Stimulated activated naive CD8-positive, alpha-beta T cell treated with anti-CD3 and anti-CD28 coated beads, Interleukin-15, amount 100 ng/mL, for 72 hours (primary cell): Measurements from ENCODE around the gene PLPPR3.
"Not testable (repeated sequence)": the region's sequence is repeated elsewhere in the genome, so short reads cannot be mapped to it uniquely, and the experiment has no call there.

ENCODE experiments used
- ATAC-seq: fragments of 150-1000 bp; cut with Tn5 transposase; 2 replicates; pipeline ENCODE4 v1.10.0; 2021; ENCODE audit warnings: mild to moderate bottlenecking, moderate library complexity
- DNase-seq, 2 donors: peaks; one replicate each; pipeline ENCODE4 v3.0.0; 2021 to 2022
- H3K27ac Mint-ChIP-seq, 2 donors: one replicate each; pipeline ENCODE4 v1.8.0; 2022; ENCODE audit warnings: mild to moderate bottlenecking in 2 of 2, mixed read lengths in 2 of 2, moderate library complexity in 2 of 2
- H3K27me3 Mint-ChIP-seq: one replicate; pipeline ENCODE4 v1.8.0; 2022; ENCODE audit warnings: mixed read lengths
- H3K4me1 Mint-ChIP-seq: one replicate; pipeline ENCODE4 v1.8.0; 2022; ENCODE audit warnings: mild to moderate bottlenecking, mixed read lengths
- H3K4me3 Mint-ChIP-seq, 2 donors: one replicate each; pipeline ENCODE4 v1.8.0; 2022; ENCODE audit warnings: mild to moderate bottlenecking in 2 of 2, mixed read lengths in 2 of 2, moderate library complexity in 1 of 2
- H3K9me3 Mint-ChIP-seq, 2 donors: one replicate each; pipeline ENCODE4 v1.8.0; 2022; ENCODE audit warnings: mixed read lengths in 2 of 2

The PLPPR3 gene

DNA sequence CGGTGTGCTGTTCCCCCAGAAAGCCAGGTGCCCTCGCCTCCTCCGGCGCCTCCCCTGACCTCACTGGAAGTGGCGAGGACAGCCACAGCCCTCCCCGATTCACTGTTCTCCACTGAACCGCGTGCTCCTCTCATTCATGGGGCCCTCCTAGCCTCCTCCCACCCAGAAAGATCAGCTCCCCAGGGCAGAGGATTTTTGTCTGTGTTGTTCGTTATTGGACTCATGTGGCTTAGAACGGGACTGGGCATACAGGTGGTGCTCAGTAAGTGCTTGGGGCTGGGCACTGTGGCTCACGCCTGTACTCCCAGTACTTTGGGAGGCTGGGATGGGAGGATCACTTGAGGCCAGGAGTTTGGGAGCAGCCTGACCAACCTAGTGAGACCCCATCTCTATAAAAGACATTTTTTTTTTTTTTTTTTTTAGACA lies 22.8 kb upstream of the PLPPR3 start:
- Mint-ChIP-seq H3K27ac (peak overlapping the region in 1 of 2 donors; percentile 84), H3K4me3 (peak overlapping the region; percentile 36 to 41), H3K27me3 (peaks cover 70% of the 10 kb centered on the region), H3K4me1 (peaks cover 10% of the 10 kb centered on the region), H3K9me3 (no peaks in the 10 kb centered on the region)
- no peak for DNase-seq
- ATAC-seq, result no peak

DNA sequence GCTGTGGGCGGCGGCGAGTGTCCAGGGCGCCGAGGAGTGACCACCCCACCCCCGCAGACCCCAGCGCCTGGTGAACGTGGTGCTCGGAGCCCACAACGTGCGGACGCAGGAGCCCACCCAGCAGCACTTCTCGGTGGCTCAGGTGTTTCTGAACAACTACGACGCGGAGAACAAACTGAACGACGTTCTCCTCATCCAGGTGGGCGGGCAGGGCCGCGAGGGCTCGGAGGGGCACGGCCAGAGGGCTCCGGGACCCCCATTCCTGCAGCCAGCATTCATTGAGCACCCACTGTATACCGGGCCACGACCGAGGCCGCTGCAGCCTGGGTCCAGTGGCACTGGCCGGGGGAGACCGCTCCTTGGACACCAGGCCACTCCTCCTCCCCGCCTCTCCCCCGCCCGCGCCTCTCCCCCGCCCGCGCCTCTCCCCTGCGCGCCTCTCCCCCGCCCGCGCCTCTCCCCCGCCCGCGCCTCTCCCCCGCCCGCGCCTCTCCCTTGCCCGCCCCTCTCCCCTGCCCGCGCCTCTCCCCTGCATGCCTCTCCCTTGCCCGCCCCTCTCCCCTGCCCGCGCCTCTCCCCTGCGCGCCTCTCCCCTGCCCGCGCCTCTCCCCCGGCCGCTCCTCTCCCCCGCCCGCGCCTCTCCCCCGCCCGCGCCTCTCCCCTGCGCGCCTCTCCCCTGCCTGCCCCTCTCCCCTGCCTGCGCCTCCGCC lies 22.2 kb upstream of the PLPPR3 start:
- H3K27me3 Mint-ChIP-seq, result peaks cover 64% of the 10 kb centered on the region
- H3K9me3 Mint-ChIP-seq, result no peaks in the 10 kb centered on the region
- H3K4me1 Mint-ChIP-seq, result peaks cover 10% of the 10 kb centered on the region
- no peak for ATAC-seq
- no peak overlapping the region for H3K27ac Mint-ChIP-seq
- peak overlapping the region; percentile 36 to 41 for H3K4me3 Mint-ChIP-seq
- no peak for DNase-seq

DNA sequence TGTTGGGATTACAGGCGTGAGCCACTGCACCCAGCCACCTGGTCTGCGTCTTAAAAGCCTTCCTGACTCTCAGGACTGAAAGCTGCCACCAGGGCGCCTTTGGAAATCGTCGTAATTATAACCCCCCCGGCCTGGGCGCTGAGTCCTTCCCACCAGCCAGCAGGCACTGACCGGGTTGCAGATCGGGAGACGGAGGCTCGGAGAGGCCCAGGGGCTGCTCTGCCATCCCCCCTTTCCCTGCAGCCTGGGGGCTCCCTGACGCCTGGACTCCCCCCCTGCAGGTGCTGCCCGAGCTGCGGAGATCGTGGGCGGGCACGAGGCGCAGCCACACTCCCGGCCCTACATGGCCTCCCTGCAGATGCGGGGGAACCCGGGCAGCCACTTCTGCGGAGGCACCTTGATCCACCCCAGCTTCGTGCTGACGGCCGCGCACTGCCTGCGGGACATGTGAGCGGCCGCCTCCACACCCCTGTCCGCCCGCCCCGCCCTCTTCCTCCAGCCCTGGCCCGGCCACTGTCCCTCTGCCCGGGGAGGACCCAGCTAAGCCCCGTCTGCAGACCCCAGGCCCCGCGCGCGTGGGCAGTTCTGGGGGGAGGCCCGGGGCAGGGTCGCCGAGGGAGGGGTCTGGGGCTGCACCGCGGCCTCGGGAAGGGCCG lies 21.6 kb upstream of the PLPPR3 start:
- Mint-ChIP-seq H3K27ac (peak overlapping the region in 1 of 2 donors; percentile 60), H3K27me3 (peaks cover 58% of the 10 kb centered on the region), H3K9me3 (no peaks in the 10 kb centered on the region), H3K4me1 (peaks cover 10% of the 10 kb centered on the region), H3K4me3 (no peak overlapping the region)
- ATAC-seq, result no peak
- DNase-seq, result no peak

DNA sequence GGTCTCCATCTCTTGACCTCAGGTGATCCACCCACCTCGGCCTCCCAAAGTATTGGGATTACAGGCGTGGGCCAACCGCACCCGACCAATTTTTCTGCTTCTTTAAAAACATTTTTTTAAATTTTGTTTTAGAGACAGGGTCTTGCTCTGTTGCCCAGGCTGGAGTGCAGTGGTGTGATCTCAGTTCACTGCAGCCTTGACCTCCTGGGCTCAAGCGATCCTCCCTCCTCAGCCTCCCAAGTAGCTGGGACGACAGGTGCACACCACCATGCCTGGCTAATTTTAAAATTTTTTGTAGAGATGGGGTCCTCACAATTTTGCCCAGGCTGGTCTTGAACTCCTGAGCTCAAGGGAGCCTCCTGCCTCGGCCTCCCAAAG lies 21.0 kb upstream of the PLPPR3 start:
- Mint-ChIP-seq H3K27me3 (peaks cover 53% of the 10 kb centered on the region), H3K4me1 (peaks cover 10% of the 10 kb centered on the region), H3K27ac (peak overlapping the region in 1 of 2 donors; percentile 60)
- H3K9me3 Mint-ChIP-seq, H3K4me3 Mint-ChIP-seq, DNase-seq, ATAC-seq: not testable (repeated sequence)

DNA sequence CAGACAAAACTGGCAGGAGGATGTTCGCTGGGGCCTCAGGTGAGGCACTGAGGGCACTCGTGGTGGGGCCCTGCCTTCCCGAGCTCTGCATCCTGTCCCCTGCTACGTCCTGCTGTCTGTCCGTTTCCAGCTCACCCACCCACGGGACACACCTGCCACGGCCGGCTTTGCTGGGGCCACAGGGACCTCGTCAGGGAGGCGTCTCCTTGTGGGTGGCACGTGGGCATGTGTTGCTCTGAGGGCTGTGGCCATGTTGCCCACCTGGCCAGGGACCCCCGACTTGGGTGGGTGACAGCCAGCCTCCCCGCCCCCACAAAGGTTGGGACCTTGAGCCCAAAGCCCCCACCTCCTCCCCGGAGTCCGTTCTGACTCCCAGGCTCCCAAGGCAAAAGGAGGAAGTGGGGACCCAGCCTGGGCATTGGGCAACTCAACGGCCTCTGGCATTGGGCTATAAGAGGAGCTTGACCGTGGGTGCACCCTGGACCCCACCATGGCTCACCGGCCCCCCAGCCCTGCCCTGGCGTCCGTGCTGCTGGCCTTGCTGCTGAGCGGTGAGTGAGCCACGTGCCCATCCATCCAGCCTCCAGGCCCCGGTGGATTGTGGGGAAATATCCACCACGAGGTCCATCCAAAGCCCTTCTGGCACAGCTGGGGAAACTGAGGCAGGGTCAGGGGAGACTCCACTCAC lies 18.9 kb upstream of the PLPPR3 start, which contains the start of gene PRTN3:
PRTN3 (plus strand) TSS at position 481 of the 688 bp plus-strand sequence; CDS start at position 491, 10 bp downstream.
- no peak within 1 kb of the TSS for H3K4me3 Mint-ChIP-seq
- H3K4me1 Mint-ChIP-seq, result peaks cover 10% of the 10 kb centered on the region
- DNase-seq (no peak), ATAC-seq (no peak)
- H3K27me3 Mint-ChIP-seq, result peaks cover 49% of the 10 kb centered on the region
- H3K9me3 Mint-ChIP-seq, result no peaks in the 10 kb centered on the region
- H3K27ac Mint-ChIP-seq, result no peak within 1 kb of the TSS

DNA sequence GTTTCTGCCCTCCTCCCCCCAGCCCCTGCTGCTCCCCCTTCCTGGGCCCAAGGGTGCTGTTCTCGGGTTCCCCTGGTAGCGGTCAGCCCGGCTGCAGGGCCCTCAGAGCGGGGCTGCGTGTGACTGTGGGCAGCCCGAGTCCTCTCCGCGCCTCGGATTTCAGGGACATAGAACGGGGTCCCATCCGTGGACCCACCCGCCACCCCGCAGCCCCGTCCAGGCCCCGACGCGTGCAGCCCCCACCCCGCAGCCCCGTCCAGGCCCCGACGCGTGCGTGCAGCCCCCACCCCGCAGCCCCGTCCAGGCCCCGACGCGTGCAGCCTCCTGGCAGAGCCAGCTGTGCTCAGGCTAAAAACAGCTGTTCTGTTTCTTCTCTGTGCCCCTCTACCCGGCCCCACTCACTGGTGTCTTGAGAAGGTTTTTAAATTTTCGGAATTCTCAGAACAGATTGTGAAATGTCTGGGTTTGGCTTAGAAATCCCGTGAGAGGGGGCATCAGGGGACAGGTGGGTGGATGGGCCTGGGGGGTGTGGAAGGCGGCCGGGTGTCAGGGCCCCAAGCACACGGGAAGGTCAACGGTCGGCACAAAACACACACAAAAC lies 13.6 kb upstream of the PLPPR3 start:
- ATAC-seq (peak; percentile 100), DNase-seq (no peak)
- H3K27ac Mint-ChIP-seq, result no peak overlapping the region
- peaks cover 38% of the 10 kb centered on the region for H3K27me3 Mint-ChIP-seq
- H3K4me1 Mint-ChIP-seq, result no peaks in the 10 kb centered on the region
- no peak overlapping the region for H3K4me3 Mint-ChIP-seq
- H3K9me3 Mint-ChIP-seq, result no peaks in the 10 kb centered on the region

DNA sequence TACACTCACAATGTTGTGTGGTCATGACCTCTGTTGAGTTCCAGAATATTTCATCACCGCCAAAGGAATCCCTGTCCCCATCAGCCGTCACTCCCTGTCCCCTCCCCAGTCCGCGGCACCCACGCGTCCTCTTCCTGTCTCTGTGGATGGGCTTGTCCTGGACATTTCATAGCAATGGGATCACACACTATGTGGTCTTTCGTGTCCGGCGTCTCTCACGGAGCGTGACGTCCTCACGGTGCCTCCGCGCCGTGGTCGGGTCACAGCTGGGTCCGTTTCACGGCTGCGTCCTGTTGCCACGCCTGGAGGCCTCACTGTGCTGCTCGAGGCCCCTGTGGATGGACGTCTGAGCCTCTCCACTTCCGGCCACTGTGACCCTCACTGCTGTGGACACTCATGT lies 12.5 kb upstream of the PLPPR3 start:
- no peaks in the 10 kb centered on the region for H3K9me3 Mint-ChIP-seq
- no peak for ATAC-seq
- DNase-seq, result no peak
- H3K4me1 Mint-ChIP-seq, result no peaks in the 10 kb centered on the region
- H3K27me3 Mint-ChIP-seq, result peaks cover 38% of the 10 kb centered on the region
- no peak overlapping the region for H3K27ac Mint-ChIP-seq
- H3K4me3 Mint-ChIP-seq, result no peak overlapping the region

DNA sequence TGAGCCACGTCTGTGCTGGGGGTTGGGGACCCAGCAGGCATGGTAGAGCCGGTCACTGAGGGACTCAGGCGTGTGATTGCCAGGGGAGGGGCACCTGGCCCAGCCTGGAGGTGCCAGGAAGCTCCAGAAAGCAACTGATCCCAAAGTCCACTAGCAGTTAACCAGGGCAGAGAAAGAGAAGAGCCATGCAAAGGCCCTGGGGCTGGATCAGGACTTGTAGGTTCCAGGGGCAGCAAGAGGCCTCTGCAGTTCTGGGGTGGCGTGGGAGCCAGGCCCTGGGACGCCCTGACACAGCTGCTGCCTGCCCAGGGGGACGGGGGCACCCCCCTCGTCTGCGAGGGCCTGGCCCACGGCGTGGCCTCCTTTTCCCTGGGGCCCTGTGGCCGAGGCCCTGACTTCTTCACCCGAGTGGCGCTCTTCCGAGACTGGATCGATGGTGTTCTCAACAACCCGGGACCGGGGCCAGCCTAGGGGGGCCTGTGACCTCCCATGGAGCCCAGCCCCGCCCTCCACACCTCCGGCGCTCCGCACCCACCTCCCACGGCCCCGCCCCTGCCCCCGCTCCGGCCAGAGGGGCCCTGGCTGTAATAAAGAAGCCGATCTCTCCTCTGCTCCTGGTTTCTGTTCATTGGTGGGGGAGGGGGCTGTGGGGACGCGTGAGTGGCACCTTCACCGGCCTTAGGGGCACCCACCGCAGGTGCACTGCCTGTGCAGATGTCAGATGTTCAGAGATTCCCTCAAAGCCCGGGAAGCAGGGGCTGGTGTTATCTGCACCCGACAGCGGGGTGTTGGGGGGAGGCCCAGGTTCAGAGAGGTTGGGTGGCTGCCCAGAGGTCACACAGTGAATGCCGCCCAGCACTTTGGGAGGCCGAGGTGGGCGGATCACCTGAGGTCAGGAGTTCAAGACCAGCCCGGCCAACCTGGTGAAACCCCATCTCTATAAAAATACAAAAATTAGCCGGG lies 9.9 kb upstream of the PLPPR3 start:
- Mint-ChIP-seq H3K27ac (no peak overlapping the region), H3K27me3 (peaks cover 39% of the 10 kb centered on the region), H3K4me3 (no peak overlapping the region), H3K9me3 (no peaks in the 10 kb centered on the region), H3K4me1 (no peaks in the 10 kb centered on the region)
- no peak for ATAC-seq
- no peak for DNase-seq

DNA sequence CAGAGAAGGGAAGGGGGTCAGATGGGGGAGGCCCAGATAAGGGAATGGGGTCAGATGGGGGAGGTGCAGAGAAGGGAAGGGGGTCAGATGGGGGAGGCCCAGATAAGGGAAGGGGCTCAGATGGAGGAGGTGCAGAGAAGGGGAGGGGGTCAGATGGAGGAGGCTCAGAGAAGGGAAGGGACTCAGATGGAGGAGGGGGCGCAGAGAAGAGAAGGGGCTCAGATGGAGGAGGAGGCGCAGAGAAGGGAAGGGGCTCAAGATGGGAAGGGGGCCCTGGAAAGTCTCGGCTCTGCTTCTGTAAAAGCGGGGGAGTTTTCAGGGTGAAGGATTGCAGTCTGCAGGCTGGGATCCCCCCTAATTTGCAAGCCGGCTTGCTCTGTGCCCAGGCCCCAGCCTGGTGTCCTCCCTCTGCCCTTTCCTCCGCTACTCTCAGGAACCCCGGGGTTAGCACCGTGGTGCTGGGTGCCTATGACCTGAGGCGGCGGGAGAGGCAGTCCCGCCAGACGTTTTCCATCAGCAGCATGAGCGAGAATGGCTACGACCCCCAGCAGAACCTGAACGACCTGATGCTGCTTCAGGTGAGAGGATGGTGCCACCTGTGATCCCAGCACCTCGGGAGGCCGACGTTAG lies 7.5 kb upstream of the PLPPR3 start:
- Mint-ChIP-seq H3K4me1 (no peaks in the 10 kb centered on the region), H3K27me3 (peaks cover 39% of the 10 kb centered on the region), H3K4me3 (no peak overlapping the region), H3K27ac (no peak overlapping the region), H3K9me3 (no peaks in the 10 kb centered on the region)
- no peak for DNase-seq
- no peak for ATAC-seq

DNA sequence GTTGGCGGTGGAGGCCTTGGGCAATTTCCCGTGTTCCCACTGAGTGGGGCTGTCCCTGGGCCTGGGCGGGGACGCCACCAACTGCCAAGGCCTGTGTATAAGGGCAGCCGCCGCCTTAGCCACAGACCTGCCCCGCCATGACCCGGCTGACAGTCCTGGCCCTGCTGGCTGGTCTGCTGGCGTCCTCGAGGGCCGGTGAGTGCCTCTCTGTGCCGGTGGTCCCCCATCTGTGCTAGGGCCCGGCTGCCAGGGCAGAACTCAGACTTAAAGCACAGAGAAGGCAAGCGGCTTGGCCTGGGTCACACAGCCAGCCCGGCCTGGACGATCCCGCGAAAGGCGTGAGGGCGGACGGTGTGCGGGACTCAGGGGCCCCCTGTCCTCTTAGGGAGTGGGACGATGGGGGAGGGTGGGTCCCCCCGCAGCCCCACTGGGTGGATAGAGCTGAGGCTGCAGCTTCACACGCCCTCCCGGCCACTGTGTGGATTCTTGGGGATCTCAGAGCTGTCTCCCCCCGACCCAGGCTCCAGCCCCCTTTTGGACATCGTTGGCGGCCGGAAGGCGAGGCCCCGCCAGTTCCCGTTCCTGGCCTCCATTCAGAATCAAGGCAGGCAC lies 6.1 kb upstream of the PLPPR3 start, which contains the start of gene AZU1:
AZU1 (plus strand) TSS at position 128 of the 612 bp plus-strand sequence; CDS start at position 138, 10 bp downstream.
- no peak within 1 kb of the TSS for H3K27ac Mint-ChIP-seq
- no peaks in the 10 kb centered on the region for H3K4me1 Mint-ChIP-seq

DNA sequence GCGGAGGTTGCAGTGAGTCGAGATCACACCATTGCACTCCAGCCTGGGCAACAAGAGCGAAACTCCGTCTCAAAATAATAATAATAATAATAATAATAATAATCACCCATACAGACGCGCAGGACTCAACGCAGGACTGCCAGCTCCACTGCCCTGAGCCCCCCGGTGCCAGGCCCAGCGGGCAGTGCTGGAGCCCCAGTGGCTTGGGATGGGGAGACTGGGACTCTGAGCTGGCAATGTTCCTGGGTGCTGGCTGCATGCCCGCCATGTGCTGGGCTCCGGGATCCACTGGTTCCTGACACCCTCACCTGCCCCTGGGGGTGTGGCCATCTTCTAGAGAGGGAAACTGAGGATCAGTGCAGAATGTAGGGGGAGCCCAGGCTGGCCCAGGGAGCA lies 5.6 kb upstream of the PLPPR3 start:
- no peaks in the 10 kb centered on the region for H3K9me3 Mint-ChIP-seq
- no peak overlapping the region for H3K4me3 Mint-ChIP-seq
- ATAC-seq (no peak), DNase-seq (no peak)
- H3K4me1 Mint-ChIP-seq, result no peaks in the 10 kb centered on the region
- peaks cover 54% of the 10 kb centered on the region for H3K27me3 Mint-ChIP-seq
- no peak overlapping the region for H3K27ac Mint-ChIP-seq

More for the DNA sequence above, 6.1 kb upstream of the PLPPR3 start, which contains the start of gene AZU1:
- DNase-seq (no peak), ATAC-seq (no peak)
- Mint-ChIP-seq H3K27me3 (peaks cover 51% of the 10 kb centered on the region), H3K4me3 (no peak within 1 kb of the TSS), H3K9me3 (no peaks in the 10 kb centered on the region)

DNA sequence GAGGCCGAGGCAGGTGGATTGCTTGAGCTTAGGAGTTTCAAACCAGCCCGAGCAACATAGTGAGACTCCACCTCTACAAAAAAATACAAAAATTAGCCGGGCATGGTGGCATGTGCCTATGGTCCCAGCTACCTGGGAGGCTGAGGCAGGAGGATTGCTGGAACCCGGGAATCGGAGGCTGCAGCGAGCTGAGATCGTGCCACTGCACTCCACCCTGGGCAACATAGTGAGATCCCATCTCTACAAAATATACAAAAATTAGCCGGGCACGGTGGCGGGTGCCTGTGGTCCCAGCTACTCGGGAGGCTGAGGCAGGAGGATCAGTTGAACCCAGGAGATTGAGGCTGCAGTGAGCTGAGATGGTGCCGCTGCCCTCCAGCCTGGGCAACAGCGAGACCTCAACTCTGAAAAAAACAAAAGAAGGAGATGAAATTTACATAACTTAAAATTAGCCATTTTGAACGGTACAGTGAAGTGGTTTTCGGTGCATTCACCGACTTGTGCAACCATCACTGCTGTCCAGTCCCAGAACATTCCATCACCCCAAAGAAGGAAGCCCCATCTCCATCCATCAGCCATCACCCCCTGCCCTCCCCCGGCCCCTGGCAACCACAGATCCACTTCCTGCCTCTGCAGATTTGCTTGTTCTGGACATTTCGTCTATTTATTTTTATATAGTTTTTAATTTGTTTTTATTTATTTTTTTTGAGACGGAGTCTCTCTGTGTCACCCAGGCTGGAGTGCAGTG lies 4.3 kb upstream of the PLPPR3 start:
- Mint-ChIP-seq H3K27me3 (peaks cover 56% of the 10 kb centered on the region), H3K27ac (no peak overlapping the region), H3K9me3 (no peaks in the 10 kb centered on the region), H3K4me3 (no peak overlapping the region), H3K4me1 (no peaks in the 10 kb centered on the region)
- DNase-seq (no peak), ATAC-seq (no peak)

DNA sequence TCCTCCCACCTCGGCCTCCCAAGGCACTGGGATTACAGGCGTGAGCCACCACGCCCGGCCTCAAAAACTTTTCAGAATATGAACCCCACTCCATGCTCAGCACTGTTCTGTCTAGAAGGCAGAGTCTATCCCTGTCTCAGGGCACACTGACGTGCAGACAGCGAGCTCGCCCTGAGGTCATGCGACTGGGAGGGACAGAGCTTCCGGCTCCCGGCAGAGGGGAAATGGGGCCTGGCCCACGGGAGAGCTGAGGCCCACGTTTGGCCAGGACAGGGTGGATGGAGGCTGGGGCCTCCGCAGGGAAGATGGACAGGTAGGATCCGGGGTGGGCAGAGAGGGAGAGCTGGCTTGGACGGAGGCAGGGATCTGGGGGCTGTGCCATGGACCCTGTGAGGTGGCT lies 3.1 kb upstream of the PLPPR3 start:
- Mint-ChIP-seq H3K27me3 (peaks cover 50% of the 10 kb centered on the region), H3K9me3 (no peaks in the 10 kb centered on the region), H3K4me1 (no peaks in the 10 kb centered on the region), H3K27ac (no peak overlapping the region), H3K4me3 (no peak overlapping the region)
- DNase-seq (no peak), ATAC-seq (no peak)
